Vagina (tissue), 2 donors: ENCODE measurements around the gene SGIP1. TPM values are rescaled to one million over a fixed set of nuclear protein-coding genes. Genes with fewer than 3 reads are reported as not detected.
"Not testable (repeated sequence)": the region's sequence is repeated elsewhere in the genome, so short reads cannot be mapped to it uniquely, and the experiment has no call there.

Experiments used
- DNase-seq, 2 donors: peaks; one replicate each; pipeline ENCODE4 v3.0.0-alpha.2; 2017; ENCODE audit errors: extremely low spot score in 2 of 2
- H3K27ac ChIP-seq: fragments of 200-600 bp; sonication (generic); one replicate; pipeline ENCODE4 v1.5.1; 2019
- H3K27me3 ChIP-seq: fragments of 200-600 bp; sonication (generic); one replicate; pipeline ENCODE4 v1.5.1; 2019
- H3K36me3 ChIP-seq, 2 donors: fragments of 200-600 bp; sonication (generic); one replicate each; pipeline ENCODE4 v1.5.1; 2017 to 2019
- H3K4me1 ChIP-seq: fragments of 200-600 bp; sonication (generic); one replicate; pipeline ENCODE4 v1.5.1; 2019
- H3K4me3 ChIP-seq, 2 donors: fragments of 200-600 bp; sonication (generic); 1 replicate in 1 of 2; 2 replicates in 1 of 2; pipeline ENCODE4 v1.5.1; 2016 to 2019
- H3K9me3 ChIP-seq: fragments of 200-600 bp; sonication (generic); one replicate; pipeline ENCODE4 v1.5.1; 2019
- POLR2A ChIP-seq, 2 donors: fragments of 450-650 bp; IDR thresholded peaks; one replicate each; pipeline ENCODE4 v1.6.1; 2017; ENCODE audit warnings: antibody characterized with exemption in 2 of 2, mild to moderate bottlenecking in 2 of 2, moderate library complexity in 2 of 2
- POLR2AphosphoS5 ChIP-seq, 2 donors: sonication (generic); formaldehyde crosslinking; IDR thresholded peaks; one replicate each; pipeline ENCODE4 v1.9.0; 2017; ENCODE audit warnings: antibody characterized with exemption in 2 of 2, mild to moderate bottlenecking in 2 of 2, low read depth in 1 of 2; ENCODE audit not compliant: insufficient read depth in 1 of 2
- intact Hi-C: fragments of 100-400 bp; cut with DNase I; formaldehyde crosslinking; loops from one replicate; pipeline ENCODE4 v1.15.1; 2023
- total RNA-seq: library from RNA; depleted of rRNA; stranded (reverse); fragments of >200 nt; gene quantifications from one replicate; pipeline ENCODE4 v1.2.3, GENCODE V29; 2016
- TF ChIP-seq, protein P1 (sequence below), 3 experiments: fragments of 450-650 bp in 2 of 3; fragments of 200-600 bp in 1 of 3; sonication (generic) in 1 of 3; IDR thresholded peaks; one replicate each; pipeline ENCODE4 v1.5.1; 2017 to 2019; ENCODE audit warnings: antibody characterized with exemption in 3 of 3, mild to moderate bottlenecking in 2 of 3, moderate library complexity in 2 of 3

SGIP1 gene
- total RNA-seq, 1 donor from 2014 or later: 14.0 TPM

DNA sequence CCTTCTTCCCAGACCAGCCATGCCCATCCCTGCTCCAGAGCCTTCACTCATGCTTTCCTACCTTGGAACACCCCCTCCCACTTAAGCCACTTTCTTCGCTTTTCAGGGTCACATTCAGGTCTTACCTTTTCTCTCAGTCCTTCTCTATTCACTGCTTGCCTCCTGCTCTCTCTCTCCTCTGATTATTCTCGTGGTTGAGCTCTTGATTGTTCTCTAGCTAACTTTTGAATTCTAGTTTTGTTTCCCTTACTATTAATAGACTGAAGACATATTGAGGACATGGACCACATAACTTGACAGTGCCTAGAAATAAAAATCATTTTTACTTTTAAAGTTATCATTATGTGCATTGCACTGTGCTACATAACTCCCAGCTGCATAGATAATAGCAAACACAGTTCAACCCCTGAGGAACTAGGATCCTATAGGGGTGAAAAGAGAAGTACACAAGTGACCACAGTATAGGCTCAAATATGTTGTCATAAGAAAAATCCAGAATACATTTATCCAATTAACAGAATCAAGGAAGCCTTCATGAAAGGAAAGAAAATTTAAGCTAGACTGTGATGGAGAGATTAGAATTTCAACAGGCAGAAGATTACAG lies 245.6 kb downstream of the SGIP1 start:
- DNase-seq: no peak
- H3K4me1 ChIP-seq: no peaks in the 10 kb centered on the region
- no peaks in the 10 kb centered on the region for H3K27me3 ChIP-seq
- no peaks in the 10 kb centered on the region for H3K36me3 ChIP-seq
- no peak for TF ChIP-seq POLR2A (IDR thresholded peaks at IDR 0.05)
- TF ChIP-seq, protein P1, sequence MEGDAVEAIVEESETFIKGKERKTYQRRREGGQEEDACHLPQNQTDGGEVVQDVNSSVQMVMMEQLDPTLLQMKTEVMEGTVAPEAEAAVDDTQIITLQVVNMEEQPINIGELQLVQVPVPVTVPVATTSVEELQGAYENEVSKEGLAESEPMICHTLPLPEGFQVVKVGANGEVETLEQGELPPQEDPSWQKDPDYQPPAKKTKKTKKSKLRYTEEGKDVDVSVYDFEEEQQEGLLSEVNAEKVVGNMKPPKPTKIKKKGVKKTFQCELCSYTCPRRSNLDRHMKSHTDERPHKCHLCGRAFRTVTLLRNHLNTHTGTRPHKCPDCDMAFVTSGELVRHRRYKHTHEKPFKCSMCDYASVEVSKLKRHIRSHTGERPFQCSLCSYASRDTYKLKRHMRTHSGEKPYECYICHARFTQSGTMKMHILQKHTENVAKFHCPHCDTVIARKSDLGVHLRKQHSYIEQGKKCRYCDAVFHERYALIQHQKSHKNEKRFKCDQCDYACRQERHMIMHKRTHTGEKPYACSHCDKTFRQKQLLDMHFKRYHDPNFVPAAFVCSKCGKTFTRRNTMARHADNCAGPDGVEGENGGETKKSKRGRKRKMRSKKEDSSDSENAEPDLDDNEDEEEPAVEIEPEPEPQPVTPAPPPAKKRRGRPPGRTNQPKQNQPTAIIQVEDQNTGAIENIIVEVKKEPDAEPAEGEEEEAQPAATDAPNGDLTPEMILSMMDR (IDR thresholded peaks at IDR 0.05): no peak
- no peak for TF ChIP-seq POLR2AphosphoS5 (IDR thresholded peaks at IDR 0.05; ENCODE audit: insufficient read depth in 1 of 2, low read depth in 1 of 2)
- H3K9me3 ChIP-seq: no peaks in the 10 kb centered on the region
- intact Hi-C loops: no loop called here
- no peak overlapping the region for H3K27ac ChIP-seq
- H3K4me3 ChIP-seq: no peak overlapping the region

DNA sequence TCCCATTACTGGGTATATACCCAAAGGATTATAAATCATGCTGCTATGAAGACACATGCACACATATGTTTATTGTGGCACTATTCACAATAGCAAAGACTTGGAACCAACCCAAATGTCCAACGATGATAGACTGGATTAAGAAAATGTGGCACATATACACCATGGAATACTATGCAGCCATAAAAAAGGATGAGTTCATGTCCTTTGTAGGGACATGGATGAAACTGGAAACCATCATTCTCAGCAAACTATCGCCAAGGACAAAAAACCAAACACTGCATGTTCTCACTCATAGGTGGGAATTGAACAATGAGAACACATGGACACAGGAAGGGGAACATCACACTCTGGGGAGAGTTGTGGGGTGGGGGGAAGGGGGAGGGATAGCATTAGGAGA lies 251.8 kb downstream of the SGIP1 start:
- H3K9me3 ChIP-seq, H3K27ac ChIP-seq, H3K27me3 ChIP-seq, intact Hi-C loops, H3K36me3 ChIP-seq, H3K4me1 ChIP-seq, DNase-seq, H3K4me3 ChIP-seq: not testable (repeated sequence)

DNA sequence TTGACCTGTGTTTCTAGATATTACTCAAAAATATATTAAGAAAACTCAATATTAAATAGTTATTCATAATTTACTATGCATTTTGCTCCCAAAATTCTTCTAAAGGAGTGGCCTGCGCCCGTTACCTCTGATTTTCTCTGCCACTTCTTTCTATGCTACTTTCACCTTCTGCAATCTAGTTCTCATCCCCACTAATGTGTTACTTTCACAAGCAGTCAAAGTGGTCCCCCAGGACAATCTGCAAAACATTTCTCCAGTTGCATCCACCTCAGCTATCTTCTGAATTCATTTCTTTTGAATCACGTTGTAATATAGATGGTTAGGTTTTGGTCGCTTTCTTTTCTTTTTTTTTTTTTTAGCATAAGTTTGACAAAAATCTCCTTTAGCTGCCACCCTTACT lies 253.7 kb downstream of the SGIP1 start:
- Histone ChIP-seq H3K27ac (no peak overlapping the region), H3K4me3 (no peak overlapping the region), H3K27me3 (no peaks in the 10 kb centered on the region), H3K4me1 (no peaks in the 10 kb centered on the region), H3K9me3 (no peaks in the 10 kb centered on the region), H3K36me3 (no peaks in the 10 kb centered on the region)
- DNase-seq: no peak
- no peak for TF ChIP-seq POLR2A (IDR thresholded peaks at IDR 0.05)
- no peak for TF ChIP-seq POLR2AphosphoS5 (IDR thresholded peaks at IDR 0.05; ENCODE audit: insufficient read depth in 1 of 2, low read depth in 1 of 2)
- TF ChIP-seq, protein P1 (IDR thresholded peaks at IDR 0.05): no peak
- intact Hi-C loops: no loop called here

DNA sequence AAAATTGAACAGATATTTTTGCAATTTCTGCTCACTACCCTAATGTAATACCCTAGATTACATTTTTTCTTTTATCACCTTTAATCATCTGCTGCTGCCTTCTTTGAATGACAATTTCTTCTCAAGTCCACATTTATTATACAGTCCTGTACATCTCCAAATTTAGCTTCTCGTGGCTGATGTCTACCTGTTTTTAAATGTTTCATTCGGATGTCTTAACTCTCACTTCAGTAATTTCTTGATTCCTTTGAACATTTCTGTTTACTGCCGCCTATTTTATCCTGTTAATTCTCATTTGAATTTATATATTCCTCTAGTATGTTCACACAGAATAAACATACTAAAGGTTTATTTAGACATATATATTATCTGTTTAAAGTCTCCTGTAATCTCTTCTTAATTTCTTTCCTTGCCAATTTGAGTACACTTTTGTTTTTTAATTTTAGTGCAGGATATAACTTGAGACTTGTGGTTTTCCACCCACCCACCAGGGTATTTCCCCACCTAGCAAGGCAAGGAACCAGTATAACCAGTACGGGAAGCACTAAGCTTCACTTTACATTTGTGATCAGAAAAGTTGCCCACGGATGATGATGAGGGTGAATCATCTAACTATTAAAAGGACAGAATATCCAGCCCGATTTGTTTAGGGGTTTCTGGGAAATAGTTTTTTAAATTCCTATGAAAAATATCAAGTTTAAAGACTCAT lies 254.4 kb downstream of the SGIP1 start:
- TF ChIP-seq, protein P1 (IDR thresholded peaks at IDR 0.05): no peak
- TF ChIP-seq POLR2A (IDR thresholded peaks at IDR 0.05): no peak
- TF ChIP-seq POLR2AphosphoS5 (IDR thresholded peaks at IDR 0.05; ENCODE audit: insufficient read depth in 1 of 2, low read depth in 1 of 2): no peak

DNA sequence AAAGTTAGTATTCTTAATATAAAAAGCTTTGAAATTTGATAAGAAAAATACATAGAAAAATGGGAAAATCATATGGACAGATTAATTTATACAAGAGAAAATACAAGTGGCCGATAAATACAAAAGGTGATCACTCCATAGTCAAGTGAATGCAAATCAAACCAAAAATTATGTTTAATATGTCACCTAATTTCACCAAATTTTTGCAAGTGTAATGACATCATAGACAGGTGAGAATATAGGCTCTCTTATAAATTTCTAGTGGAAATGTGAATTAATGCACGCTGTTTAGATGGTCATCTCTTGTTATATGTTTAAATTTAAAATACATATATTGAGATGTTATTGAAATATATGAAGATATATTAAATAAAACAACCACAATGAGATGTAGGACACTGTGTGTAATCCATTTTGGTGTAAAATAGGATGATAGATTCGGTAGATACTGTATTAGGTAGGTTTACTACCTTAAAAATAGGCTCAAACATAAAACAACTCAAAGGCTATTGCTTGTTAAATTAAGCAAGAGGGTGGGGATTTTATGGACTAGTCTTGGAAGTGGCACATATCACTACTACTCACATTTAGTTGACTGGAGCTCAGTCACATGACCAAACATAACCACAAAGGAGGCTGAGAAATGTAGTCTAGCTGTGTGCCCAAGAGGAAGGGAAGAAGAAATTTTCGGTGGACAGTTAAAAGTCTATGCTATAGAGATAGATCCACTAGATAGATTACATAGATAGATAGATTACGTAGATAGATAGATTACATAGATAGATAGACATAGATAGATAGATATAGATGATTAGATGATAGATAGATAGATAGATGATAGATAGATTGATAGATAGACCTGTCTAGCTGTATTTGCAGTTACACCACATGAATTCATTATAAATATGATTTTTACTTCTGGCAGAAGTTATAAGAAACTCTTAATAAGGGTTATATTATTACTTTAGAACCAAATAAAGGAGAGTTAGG lies 258.0 kb downstream of the SGIP1 start:
- intact Hi-C loops: no loop called here
- Histone ChIP-seq H3K36me3 (no peaks in the 10 kb centered on the region), H3K27me3 (no peaks in the 10 kb centered on the region), H3K9me3 (no peaks in the 10 kb centered on the region), H3K27ac (no peak overlapping the region), H3K4me3 (no peak overlapping the region), H3K4me1 (no peaks in the 10 kb centered on the region)
- no peak for DNase-seq
- TF ChIP-seq POLR2AphosphoS5 (IDR thresholded peaks at IDR 0.05; ENCODE audit: insufficient read depth in 1 of 2, low read depth in 1 of 2) (no peak), POLR2A (IDR thresholded peaks at IDR 0.05) (no peak)
- TF ChIP-seq, protein P1 (IDR thresholded peaks at IDR 0.05): no peak

More for the DNA sequence above, 254.4 kb downstream of the SGIP1 start:
- no peaks in the 10 kb centered on the region for H3K9me3 ChIP-seq
- no peaks in the 10 kb centered on the region for H3K36me3 ChIP-seq
- H3K27ac ChIP-seq: no peak overlapping the region
- H3K4me1 ChIP-seq: no peaks in the 10 kb centered on the region
- H3K4me3 ChIP-seq: no peak overlapping the region
- intact Hi-C loops: no loop called here
- DNase-seq: no peak
- no peaks in the 10 kb centered on the region for H3K27me3 ChIP-seq

DNA sequence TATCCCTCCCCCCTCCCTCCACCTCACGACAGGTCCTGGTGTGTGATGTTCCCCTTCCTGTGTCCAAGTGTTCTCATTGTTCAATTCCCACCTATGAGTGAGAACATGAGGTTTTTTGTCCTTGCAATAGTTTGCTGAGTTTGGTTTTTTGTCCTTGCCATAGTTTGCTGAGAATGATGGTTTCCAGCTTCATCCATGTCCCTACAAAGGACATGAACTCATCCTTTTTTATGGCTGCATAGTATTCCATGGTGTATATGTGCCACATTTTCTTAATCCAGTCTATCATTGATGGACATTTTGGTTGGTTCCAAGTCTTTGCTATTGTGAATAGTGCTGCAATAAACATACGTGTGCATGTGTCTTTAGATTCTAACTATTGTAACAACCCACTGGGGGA lies 261.9 kb downstream of the SGIP1 start:
- DNase-seq, H3K27me3 ChIP-seq, H3K9me3 ChIP-seq, H3K36me3 ChIP-seq, H3K4me1 ChIP-seq, intact Hi-C loops, H3K27ac ChIP-seq, H3K4me3 ChIP-seq: not testable (repeated sequence)
